Stomach smooth muscle (tissue), 2 donors: ENCODE results near the gene GLRX3.

ENCODE experiments used
- H3K27ac ChIP-seq: one replicate; pipeline ENCODE4 v1.7.0; 2013; ENCODE audit warnings: mild to moderate bottlenecking, low read length, inconsistent platforms
- H3K27me3 ChIP-seq, 2 donors: one replicate each; pipeline ENCODE4 v1.7.0; 2013; ENCODE audit warnings: low read length in 2 of 2; ENCODE audit not compliant: insufficient read depth in 2 of 2, control insufficient read depth in 1 of 2
- H3K36me3 ChIP-seq, 2 donors: one replicate each; pipeline ENCODE4 v1.7.0; 2013; ENCODE audit warnings: low read length in 2 of 2; ENCODE audit not compliant: control insufficient read depth in 2 of 2, insufficient read depth in 2 of 2
- H3K4me1 ChIP-seq: one replicate; pipeline ENCODE4 v1.7.0; 2013; ENCODE audit warnings: low read length; ENCODE audit not compliant: control insufficient read depth, insufficient read depth
- H3K4me3 ChIP-seq, 2 donors: one replicate each; pipeline ENCODE4 v1.7.0; 2013; ENCODE audit warnings: low read length in 2 of 2
- H3K9ac ChIP-seq, 2 donors: one replicate each; pipeline ENCODE4 v1.7.0; 2013; ENCODE audit warnings: low read length in 2 of 2, mild to moderate bottlenecking in 1 of 2
- H3K9me3 ChIP-seq, 2 donors: one replicate each; pipeline ENCODE4 v1.7.0; 2013; ENCODE audit warnings: low read length in 2 of 2; ENCODE audit not compliant: control insufficient read depth in 2 of 2
- donor health status: healthy.
- donor health status: Pancreatic carcinoma.

The GLRX3 gene

DNA sequence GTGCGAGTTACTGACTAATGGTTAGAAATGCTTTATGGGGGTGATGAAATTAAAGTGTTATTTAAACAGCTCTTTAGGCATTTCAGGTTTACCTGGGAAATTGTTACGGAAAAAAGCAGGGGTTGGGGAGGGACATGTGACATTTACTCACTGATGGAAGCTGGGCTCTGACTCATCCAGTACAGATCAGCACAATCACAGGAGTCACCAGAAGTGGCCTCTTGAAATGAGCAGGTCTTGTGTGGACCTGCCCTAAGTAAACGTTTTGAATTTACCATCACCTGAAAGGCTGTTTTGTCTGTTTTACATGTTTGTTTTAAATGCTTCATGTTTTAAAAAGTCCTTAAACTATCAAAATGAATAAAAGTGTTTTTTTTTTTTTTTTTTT lies 2.3 kb downstream of the GLRX3 start:
- Histone ChIP-seq H3K27ac (no peak overlapping the region), H3K9ac (no peak overlapping the region), H3K36me3 (peaks cover 0 to 3% of the 10 kb centered on the region in 2 donors), H3K9me3 (no peaks in the 10 kb centered on the region), H3K4me1 (peaks cover 26% of the 10 kb centered on the region), H3K27me3 (no peaks in the 10 kb centered on the region), H3K4me3 (peak overlapping the region in 1 of 2 donors; percentile 35)

GRCh38 chr10:130140425-130140824 lies 4.2 kb downstream of the GLRX3 start:
- H3K27me3 ChIP-seq: no peaks in the 10 kb centered on the region
- H3K4me1 ChIP-seq: peaks cover 23% of the 10 kb centered on the region
- H3K9ac ChIP-seq: no peak overlapping the region
- H3K4me3 ChIP-seq: no peak overlapping the region
- peaks cover 0 to 3% of the 10 kb centered on the region in 2 donors for H3K36me3 ChIP-seq
- H3K9me3 ChIP-seq: no peaks in the 10 kb centered on the region
- no peak overlapping the region for H3K27ac ChIP-seq

GRCh38 chr10:130141038-130141437 lies 4.8 kb downstream of the GLRX3 start:
- Histone ChIP-seq H3K9ac (no peak overlapping the region), H3K27ac (no peak overlapping the region), H3K4me1 (peaks cover 18% of the 10 kb centered on the region), H3K36me3 (peaks cover 2 to 6% of the 10 kb centered on the region in 2 donors), H3K4me3 (no peak overlapping the region), H3K27me3 (no peaks in the 10 kb centered on the region), H3K9me3 (no peaks in the 10 kb centered on the region)

DNA sequence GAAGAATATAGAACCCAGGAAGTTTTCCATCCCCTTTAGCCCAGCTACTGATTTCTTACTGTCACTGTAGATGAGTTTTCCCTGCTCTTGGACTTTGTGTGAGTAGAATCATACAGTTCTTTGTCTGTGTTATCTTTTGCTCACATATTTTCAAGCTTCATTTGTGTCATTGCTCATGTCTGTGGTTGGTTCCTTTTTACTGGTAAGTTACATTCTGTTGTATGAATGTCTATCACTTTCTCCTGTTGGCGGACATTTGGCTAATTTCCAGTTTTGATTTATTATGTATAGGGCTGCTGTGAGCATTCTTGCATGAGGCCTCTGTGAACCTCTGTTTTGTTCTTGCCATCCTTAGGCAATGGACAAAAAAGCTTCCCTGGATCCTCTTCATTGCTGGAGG lies 5.3 kb downstream of the GLRX3 start:
- Histone ChIP-seq H3K9me3 (no peaks in the 10 kb centered on the region), H3K36me3 (peaks cover 6% of the 10 kb centered on the region in 2 donors), H3K4me3 (no peak overlapping the region), H3K4me1 (peaks cover 18% of the 10 kb centered on the region), H3K9ac (no peak overlapping the region), H3K27ac (no peak overlapping the region), H3K27me3 (no peaks in the 10 kb centered on the region)

- Histone ChIP-seq H3K27me3 (no peaks in the 10 kb centered on the region), H3K27ac (no peak overlapping the region), H3K9me3 (no peaks in the 10 kb centered on the region), H3K9ac (no peak overlapping the region), H3K36me3 (peaks cover 6 to 7% of the 10 kb centered on the region in 2 donors), H3K4me1 (peaks cover 18% of the 10 kb centered on the region), H3K4me3 (no peak overlapping the region)
Measured at GRCh38 chr10:130141878-130142277, 5.7 kb downstream of the GLRX3 start.

GRCh38 chr10:130146042-130146441 lies 9.9 kb downstream of the GLRX3 start:
- no peak overlapping the region for H3K4me3 ChIP-seq
- H3K9ac ChIP-seq: no peak overlapping the region
- H3K4me1 ChIP-seq: no peaks in the 10 kb centered on the region
- no peaks in the 10 kb centered on the region for H3K9me3 ChIP-seq
- no peaks in the 10 kb centered on the region for H3K27me3 ChIP-seq
- peaks cover 10 to 18% of the 10 kb centered on the region in 2 donors for H3K36me3 ChIP-seq
- no peak overlapping the region for H3K27ac ChIP-seq

DNA sequence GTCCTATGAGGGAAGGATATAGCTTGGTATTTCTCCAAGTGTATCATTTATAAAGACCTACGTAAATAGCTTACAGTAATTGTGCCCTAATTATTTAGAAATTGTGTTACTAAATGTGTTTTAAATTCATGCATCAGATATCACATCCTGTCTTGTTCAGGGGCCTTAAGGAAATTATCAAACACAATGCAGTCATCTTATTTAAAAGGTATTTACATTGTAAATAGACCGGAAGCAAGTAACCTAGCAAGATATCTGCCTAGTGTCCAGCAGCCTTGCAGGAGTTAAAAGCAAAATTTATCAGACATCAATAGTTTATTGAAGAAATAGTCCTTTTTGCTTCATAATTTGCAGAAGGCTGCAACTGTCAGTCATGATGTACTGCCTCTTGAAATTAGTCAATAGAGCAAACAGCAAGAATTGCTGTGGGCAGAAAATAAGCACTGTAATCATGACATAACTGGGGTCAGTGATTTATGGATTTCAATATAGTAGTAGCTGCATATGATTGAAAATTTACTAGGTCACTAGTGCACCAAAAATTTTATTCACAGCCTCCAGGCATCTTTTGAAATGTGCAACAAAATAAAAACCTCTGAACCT lies 23.1 kb downstream of the GLRX3 start:
- H3K36me3 ChIP-seq: peaks cover 4 to 24% of the 10 kb centered on the region in 2 donors
- H3K4me1 ChIP-seq: no peaks in the 10 kb centered on the region
- no peak overlapping the region for H3K4me3 ChIP-seq
- no peaks in the 10 kb centered on the region for H3K27me3 ChIP-seq
- H3K27ac ChIP-seq: no peak overlapping the region
- no peak overlapping the region for H3K9ac ChIP-seq
- no peaks in the 10 kb centered on the region for H3K9me3 ChIP-seq

DNA sequence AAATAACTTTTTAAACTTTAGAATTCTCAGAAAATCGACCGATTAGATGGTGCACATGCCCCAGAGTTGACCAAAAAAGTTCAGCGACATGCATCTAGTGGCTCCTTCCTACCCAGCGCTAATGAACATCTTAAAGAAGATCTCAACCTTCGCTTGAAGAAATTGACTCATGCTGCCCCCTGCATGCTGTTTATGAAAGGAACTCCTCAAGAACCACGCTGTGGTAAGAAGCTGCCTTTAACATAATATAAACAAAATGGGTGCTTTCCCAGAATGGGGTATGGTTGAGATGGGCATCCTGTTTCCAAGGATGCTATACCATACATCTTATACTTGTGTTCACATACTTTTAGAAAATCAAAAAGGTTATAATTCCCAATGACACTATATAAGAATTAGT lies 24.6 kb downstream of the GLRX3 start:
- Histone ChIP-seq H3K4me1 (no peaks in the 10 kb centered on the region), H3K9me3 (no peaks in the 10 kb centered on the region), H3K9ac (no peak overlapping the region), H3K4me3 (no peak overlapping the region), H3K36me3 (peaks cover 2 to 24% of the 10 kb centered on the region in 2 donors), H3K27me3 (no peaks in the 10 kb centered on the region), H3K27ac (no peak overlapping the region)

DNA sequence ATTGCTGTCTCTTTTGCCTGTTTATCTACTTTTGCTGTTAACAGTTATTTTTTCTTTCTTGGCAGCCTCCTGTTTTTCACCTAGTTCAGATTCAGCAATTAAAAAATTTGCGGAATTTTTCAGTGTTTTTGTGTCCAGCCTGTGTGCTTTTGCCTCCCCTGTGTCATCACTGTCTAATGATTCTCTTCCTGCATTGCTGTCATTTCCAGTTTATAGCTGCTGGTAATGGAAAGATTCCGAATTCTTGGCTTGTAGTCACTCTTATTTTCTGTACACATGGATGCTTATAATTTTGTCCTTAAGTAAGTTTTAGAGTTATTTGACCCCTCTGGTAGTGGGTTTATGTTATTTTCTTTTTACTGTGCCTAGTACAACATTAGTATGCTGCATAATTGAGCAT lies 25.1 kb downstream of the GLRX3 start:
- Histone ChIP-seq H3K4me3 (no peak overlapping the region), H3K27ac (no peak overlapping the region), H3K9me3 (no peaks in the 10 kb centered on the region), H3K4me1 (no peaks in the 10 kb centered on the region), H3K27me3 (no peaks in the 10 kb centered on the region), H3K9ac (no peak overlapping the region), H3K36me3 (peaks cover 2 to 28% of the 10 kb centered on the region in 2 donors)

DNA sequence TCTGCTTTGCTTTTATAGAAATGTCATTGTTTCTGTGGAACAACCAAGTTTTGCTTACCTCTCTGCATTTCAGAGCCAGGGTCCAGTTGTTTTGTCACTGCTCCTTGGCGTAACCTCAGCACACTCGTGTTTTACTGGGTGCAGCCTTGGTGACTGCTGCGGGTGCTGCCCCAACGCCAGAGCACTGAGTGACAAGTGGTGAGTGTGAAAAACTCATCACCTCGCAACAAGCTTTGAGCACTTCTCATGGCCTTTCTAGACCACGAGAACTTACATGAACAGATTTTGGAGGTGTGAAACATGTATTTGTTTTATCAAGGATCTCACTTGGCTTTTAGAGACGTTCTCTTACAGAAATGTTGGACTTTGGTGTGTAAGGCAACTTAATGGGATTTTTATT lies 31.0 kb downstream of the GLRX3 start:
- Histone ChIP-seq H3K27ac (no peak overlapping the region), H3K36me3 (peaks cover 18 to 20% of the 10 kb centered on the region in 2 donors), H3K9me3 (no peaks in the 10 kb centered on the region), H3K27me3 (no peaks in the 10 kb centered on the region), H3K4me3 (no peak overlapping the region), H3K4me1 (no peaks in the 10 kb centered on the region), H3K9ac (no peak overlapping the region)

DNA sequence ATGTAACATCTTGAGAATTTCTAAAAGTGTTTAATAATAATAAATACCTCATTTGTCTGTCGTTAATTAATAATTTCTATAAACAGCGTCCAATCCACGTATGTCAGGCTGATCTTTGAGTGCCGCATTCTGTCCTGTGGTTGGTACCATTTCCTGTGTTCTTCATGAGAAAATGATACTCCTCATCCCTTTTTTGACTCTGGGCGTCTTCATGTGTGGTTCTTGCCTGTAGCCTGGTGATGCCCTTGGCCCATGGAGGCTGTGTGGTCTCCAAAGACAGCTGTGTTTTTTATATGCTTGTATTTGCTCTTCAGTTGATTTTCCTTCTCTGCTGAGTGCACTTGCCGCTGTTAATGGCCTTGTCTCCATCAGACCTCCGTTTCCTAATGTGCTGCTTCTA lies 31.5 kb downstream of the GLRX3 start:
- H3K4me3 ChIP-seq: no peak overlapping the region
- no peaks in the 10 kb centered on the region for H3K9me3 ChIP-seq
- no peak overlapping the region for H3K27ac ChIP-seq
- no peaks in the 10 kb centered on the region for H3K27me3 ChIP-seq
- no peaks in the 10 kb centered on the region for H3K4me1 ChIP-seq
- H3K36me3 ChIP-seq: peaks cover 14 to 20% of the 10 kb centered on the region in 2 donors
- H3K9ac ChIP-seq: no peak overlapping the region
